Measurements from ENCODE around the gene RGS6. TPM values are rescaled to one million over a fixed set of nuclear protein-coding genes. Genes with fewer than 3 reads are reported as not detected.
"Not testable (repeated sequence)": the region's sequence is repeated elsewhere in the genome, so short reads cannot be mapped to it uniquely, and the experiment has no call there.

The RGS6 gene
- total RNA-seq, 1 donor from 2014 or later: 0.34 TPM

GRCh38 chr14:71923513-71923912, 8.7 kb upstream of the RGS6 start:
- Histone ChIP-seq H3K27me3 (ENCODE audit: insufficient read depth, low read length) (no peaks in the 10 kb centered on the region), H3K27ac (ENCODE audit: low read depth, low read length) (no peak overlapping the region), H3K4me2 (ENCODE audit: low read length) (no peak overlapping the region), H3K4me3 (ENCODE audit: insufficient read depth, low read depth, low read length) (no peak overlapping the region), H4K20me1 (ENCODE audit: insufficient read depth, low read length) (no peaks in the 10 kb centered on the region), H3K4me1 (ENCODE audit: insufficient read depth, low read length) (no peaks in the 10 kb centered on the region), H3K36me3 (ENCODE audit: insufficient read depth, low read length) (no peaks in the 10 kb centered on the region), H3K79me2 (ENCODE audit: insufficient read depth, low read length) (no peaks in the 10 kb centered on the region), H2AFZ (ENCODE audit: low read depth, low read length) (no peak overlapping the region), H3K9me3 (ENCODE audit: insufficient read depth, low read depth, low read length) (no peaks in the 10 kb centered on the region), H3K9ac (ENCODE audit: low read length) (no peak overlapping the region)
- TF ChIP-seq EZH2 (IDR thresholded peaks at IDR 0.05; ENCODE audit: insufficient read depth, low read length) (no peak), CTCF (IDR thresholded peaks at IDR 0.05; ENCODE audit: insufficient read depth, low read depth, low read length) (no peak)
- no peak overlapping the region for H3K27ac Mint-ChIP-seq (ENCODE audit: unreplicated experiment)
- DNase-seq (ENCODE audit: low read depth) (no peak), FAIRE-seq (no peak)
- no peaks in the 10 kb centered on the region for H3K36me3 Mint-ChIP-seq (ENCODE audit: low read depth, unreplicated experiment)
- peaks cover 3% of the 10 kb centered on the region for H3K27me3 Mint-ChIP-seq (ENCODE audit: low read depth, unreplicated experiment)
- H3K4me3 Mint-ChIP-seq (ENCODE audit: unreplicated experiment): no peak overlapping the region
- H3K4me1 Mint-ChIP-seq (ENCODE audit: low read depth, unreplicated experiment): peaks cover 5% of the 10 kb centered on the region
- H3K9me3 Mint-ChIP-seq (ENCODE audit: unreplicated experiment): no peaks in the 10 kb centered on the region

- Histone ChIP-seq H3K4me2 (ENCODE audit: low read length) (peak overlapping the region; percentile 73), H3K9me3 (ENCODE audit: insufficient read depth, low read depth, low read length) (no peaks in the 10 kb centered on the region), H3K27me3 (ENCODE audit: insufficient read depth, low read length) (peaks cover 34% of the 10 kb centered on the region), H3K27ac (ENCODE audit: low read depth, low read length) (no peak overlapping the region), H3K79me2 (ENCODE audit: insufficient read depth, low read length) (no peaks in the 10 kb centered on the region), H3K4me3 (ENCODE audit: insufficient read depth, low read depth, low read length) (no peak overlapping the region), H4K20me1 (ENCODE audit: insufficient read depth, low read length) (no peaks in the 10 kb centered on the region), H3K4me1 (ENCODE audit: insufficient read depth, low read length) (no peaks in the 10 kb centered on the region), H3K9ac (ENCODE audit: low read length) (no peak overlapping the region), H3K36me3 (ENCODE audit: insufficient read depth, low read length) (no peaks in the 10 kb centered on the region), H2AFZ (ENCODE audit: low read depth, low read length) (no peak overlapping the region)
- Mint-ChIP-seq H3K9me3 (ENCODE audit: unreplicated experiment) (no peaks in the 10 kb centered on the region), H3K4me1 (ENCODE audit: low read depth, unreplicated experiment) (peaks cover 4% of the 10 kb centered on the region), H3K4me3 (ENCODE audit: unreplicated experiment) (peak overlapping the region; percentile 11), H3K27me3 (ENCODE audit: low read depth, unreplicated experiment) (peaks cover 37% of the 10 kb centered on the region), H3K27ac (ENCODE audit: unreplicated experiment) (no peak overlapping the region), H3K36me3 (ENCODE audit: low read depth, unreplicated experiment) (no peaks in the 10 kb centered on the region)
- FAIRE-seq: no peak
- DNase-seq (ENCODE audit: low read depth): no peak
- no peak for TF ChIP-seq CTCF (IDR thresholded peaks at IDR 0.05; ENCODE audit: insufficient read depth, low read depth, low read length)
These were observed 569 bp upstream of the RGS6 start for GRCh38 chr14:71931492-71932228.

GRCh38 chr14:71933001-71933587, 865 bp downstream of the RGS6 start:
- Mint-ChIP-seq H3K4me1 (ENCODE audit: low read depth, unreplicated experiment) (peaks cover 4% of the 10 kb centered on the region), H3K9me3 (ENCODE audit: unreplicated experiment) (peaks cover 3% of the 10 kb centered on the region), H3K27ac (ENCODE audit: unreplicated experiment) (no peak overlapping the region), H3K4me3 (ENCODE audit: unreplicated experiment) (peak overlapping the region; percentile 80), H3K27me3 (ENCODE audit: low read depth, unreplicated experiment) (peaks cover 37% of the 10 kb centered on the region), H3K36me3 (ENCODE audit: low read depth, unreplicated experiment) (no peaks in the 10 kb centered on the region)
- FAIRE-seq (no peak), DNase-seq (ENCODE audit: low read depth) (no peak)
- Histone ChIP-seq H3K36me3 (ENCODE audit: insufficient read depth, low read length) (no peaks in the 10 kb centered on the region), H3K4me2 (ENCODE audit: low read length) (peak overlapping the region; percentile 73), H3K27ac (ENCODE audit: low read depth, low read length) (no peak overlapping the region), H3K9me3 (ENCODE audit: insufficient read depth, low read depth, low read length) (no peaks in the 10 kb centered on the region), H4K20me1 (ENCODE audit: insufficient read depth, low read length) (no peaks in the 10 kb centered on the region), H3K4me3 (ENCODE audit: insufficient read depth, low read depth, low read length) (no peak overlapping the region), H3K4me1 (ENCODE audit: insufficient read depth, low read length) (no peaks in the 10 kb centered on the region), H3K9ac (ENCODE audit: low read length) (no peak overlapping the region), H3K27me3 (ENCODE audit: insufficient read depth, low read length) (peaks cover 34% of the 10 kb centered on the region), H3K79me2 (ENCODE audit: insufficient read depth, low read length) (no peaks in the 10 kb centered on the region), H2AFZ (ENCODE audit: low read depth, low read length) (no peak overlapping the region)
- TF ChIP-seq EZH2 (IDR thresholded peaks at IDR 0.05; ENCODE audit: insufficient read depth, low read length) (no peak), CTCF (IDR thresholded peaks at IDR 0.05; ENCODE audit: insufficient read depth, low read depth, low read length) (no peak)

GRCh38 chr14:71938273-71938672, 6.0 kb downstream of the RGS6 start:
- Mint-ChIP-seq H3K9me3 (ENCODE audit: unreplicated experiment) (peaks cover 12% of the 10 kb centered on the region), H3K27me3 (ENCODE audit: low read depth, unreplicated experiment) (peaks cover 21% of the 10 kb centered on the region)
- H3K79me2 ChIP-seq (ENCODE audit: insufficient read depth, low read length); DNase-seq (ENCODE audit: low read depth); H3K36me3 Mint-ChIP-seq (ENCODE audit: low read depth, unreplicated experiment); H3K9ac ChIP-seq (ENCODE audit: low read length); FAIRE-seq; H2AFZ ChIP-seq (ENCODE audit: low read depth, low read length); H3K27ac Mint-ChIP-seq (ENCODE audit: unreplicated experiment); H3K4me3 ChIP-seq (ENCODE audit: insufficient read depth, low read depth, low read length); H3K4me1 Mint-ChIP-seq (ENCODE audit: low read depth, unreplicated experiment); H3K4me2 ChIP-seq (ENCODE audit: low read length); H3K4me1 ChIP-seq (ENCODE audit: insufficient read depth, low read length); H3K9me3 ChIP-seq (ENCODE audit: insufficient read depth, low read depth, low read length); H3K27me3 ChIP-seq (ENCODE audit: insufficient read depth, low read length); H4K20me1 ChIP-seq (ENCODE audit: insufficient read depth, low read length); H3K4me3 Mint-ChIP-seq (ENCODE audit: unreplicated experiment); H3K27ac ChIP-seq (ENCODE audit: low read depth, low read length); H3K36me3 ChIP-seq (ENCODE audit: insufficient read depth, low read length): not testable (repeated sequence)

Data from astrocyte (in vitro differentiated cells and primary cell).